ENCODE data around the gene COL5A1.

GRCh38 chr9:134678666-134679443, 37.3 kb downstream of the COL5A1 start:
- TF ChIP-seq CTCF (IDR thresholded peaks at IDR 0.05): no peak
- no peak for TF ChIP-seq POLR2A (IDR thresholded peaks at IDR 0.05)
- TF ChIP-seq EP300 (IDR thresholded peaks at IDR 0.05): no peak

Measured in tibial nerve (tissue), 4 donors.